Measurements from ENCODE around the gene ALDOA.

Gene ALDOA

GRCh38 chr16:30070490-30070889 is 4.9 kb downstream of the ALDOA start:
- H3K36me3 ChIP-seq, result peaks cover 66 to 73% (median 68%) of the 10 kb centered on the region in 3 donors

GRCh38 chr16:30075503-30076275 is 10.1 kb downstream of the ALDOA start, which contains the start of gene PPP4C:
TSS of gene PPP4C (plus strand) at chr16:30075994. CDS start at chr16:30076378, 384 bp downstream.
- Histone ChIP-seq H3K27ac (peak within 1 kb of the TSS; percentile 86 to 90), H3K9me3 (no peaks in the 10 kb centered on the region), H3K4me3 (peak within 1 kb of the TSS; percentile 86 to 99), H3K4me1 (peaks cover 0 to 35% (median 24%) of the 10 kb centered on the region in 4 donors), H3K36me3 (peaks cover 36 to 61% (median 61%) of the 10 kb centered on the region in 3 donors), H3K27me3 (no peaks in the 10 kb centered on the region)
- TF ChIP-seq CTCF (IDR thresholded peaks at IDR 0.05), result no peak
- intact Hi-C loops (cut with DNase I; ENCODE audit: low total_unique reads), result no loop called here
- peak; percentile 89 to 94 for DNase-seq

More at GRCh38 chr16:30070490-30070889, 4.9 kb downstream of the ALDOA start:
- intact Hi-C loops (cut with DNase I; ENCODE audit: low total_unique reads), result no loop called here
- peak overlapping the region; percentile 45 to 96 for H3K27ac ChIP-seq
- no peaks in the 10 kb centered on the region for H3K27me3 ChIP-seq
- no peaks in the 10 kb centered on the region for H3K9me3 ChIP-seq
- no peak for TF ChIP-seq CTCF (IDR thresholded peaks at IDR 0.05)
- no peak for DNase-seq
- no peak overlapping the region for H3K4me3 ChIP-seq
- H3K4me1 ChIP-seq, result peaks cover 0 to 56% (median 46%) of the 10 kb centered on the region in 4 donors

- Histone ChIP-seq H3K27me3 (no peaks in the 10 kb centered on the region), H3K4me1 (peaks cover 0 to 31% (median 23%) of the 10 kb centered on the region in 4 donors), H3K4me3 (peak overlapping the region; percentile 86 to 99), H3K36me3 (peaks cover 36 to 61% (median 61%) of the 10 kb centered on the region in 3 donors), H3K9me3 (no peaks in the 10 kb centered on the region), H3K27ac (peak overlapping the region; percentile 86 to 90)
- intact Hi-C loops (cut with DNase I; ENCODE audit: low total_unique reads), result no loop called here
- no peak for TF ChIP-seq CTCF (IDR thresholded peaks at IDR 0.05)
- no peak for DNase-seq
Measured at GRCh38 chr16:30076276-30076791, 10.8 kb downstream of the ALDOA start.

GRCh38 chr16:30077656-30078055 is 12.1 kb downstream of the ALDOA start:
- no peak for DNase-seq
- intact Hi-C loops (cut with DNase I; ENCODE audit: low total_unique reads), result no loop called here
- peak overlapping the region in 1 of 2 donors; percentile 99 for H3K4me3 ChIP-seq
- H3K27ac ChIP-seq, result no peak overlapping the region
- no peaks in the 10 kb centered on the region for H3K9me3 ChIP-seq
- H3K4me1 ChIP-seq, result peaks cover 0 to 31% (median 23%) of the 10 kb centered on the region in 4 donors
- TF ChIP-seq CTCF (IDR thresholded peaks at IDR 0.05), result no peak
- no peaks in the 10 kb centered on the region for H3K27me3 ChIP-seq
- H3K36me3 ChIP-seq, result peaks cover 38 to 62% (median 61%) of the 10 kb centered on the region in 3 donors

GRCh38 chr16:30078744-30079143 is 13.2 kb downstream of the ALDOA start:
- no peak for TF ChIP-seq CTCF (IDR thresholded peaks at IDR 0.05)
- no peaks in the 10 kb centered on the region for H3K9me3 ChIP-seq
- DNase-seq, result no peak
- no peak overlapping the region for H3K27ac ChIP-seq
- H3K4me1 ChIP-seq, result peaks cover 0 to 31% (median 23%) of the 10 kb centered on the region in 4 donors
- no peaks in the 10 kb centered on the region for H3K27me3 ChIP-seq
- no peak overlapping the region for H3K4me3 ChIP-seq
- H3K36me3 ChIP-seq, result peaks cover 37 to 62% (median 61%) of the 10 kb centered on the region in 3 donors
- intact Hi-C loops (cut with DNase I; ENCODE audit: low total_unique reads), result no loop called here
